Progenitor cell of endocrine pancreas (in vitro differentiated cells): Measurements from ENCODE around the gene KLRD1. TPM values are rescaled to one million over a fixed set of nuclear protein-coding genes. Genes with fewer than 3 reads are reported as not detected.

Experiments
- DNase-seq: peaks from one replicate; pipeline ENCODE4 v3.0.0; 2021; ENCODE audit warnings: low spot score; ENCODE audit not compliant: unreplicated experiment
- H3K27ac Mint-ChIP-seq: 2 replicates; pipeline ENCODE4 v1.8.0; 2021; ENCODE audit warnings: mild to moderate bottlenecking, moderate library complexity, mixed read lengths
- H3K27me3 Mint-ChIP-seq: 2 replicates; pipeline ENCODE4 v1.8.0; 2021; ENCODE audit warnings: mixed read lengths
- H3K36me3 Mint-ChIP-seq: 2 replicates; pipeline ENCODE4 v1.8.0; 2022; ENCODE audit warnings: mixed read lengths; ENCODE audit not compliant: insufficient read depth
- H3K4me1 Mint-ChIP-seq: 2 replicates; pipeline ENCODE4 v1.8.0; 2021; ENCODE audit warnings: low read depth, mixed read lengths
- H3K4me3 Mint-ChIP-seq: 2 replicates; pipeline ENCODE4 v1.8.0; 2021; ENCODE audit warnings: low read depth, mild to moderate bottlenecking, moderate library complexity, mixed read lengths
- H3K9me3 Mint-ChIP-seq: 2 replicates; pipeline ENCODE4 v1.8.0; 2021; ENCODE audit warnings: low read depth, mixed read lengths
- total RNA-seq: library from RNA; stranded (reverse); gene quantifications from 2 replicates; pipeline ENCODE4 v1.2.1, GENCODE V29; 2021
- TF ChIP-seq, protein P1 (sequence below): fragments of 200-600 bp; sonication (generic); IDR thresholded peaks from one replicate; pipeline ENCODE4 v1.5.0; 2021; ENCODE audit warnings: antibody characterized with exemption, mild to moderate bottlenecking; ENCODE audit not compliant: unreplicated experiment

Gene KLRD1
- total RNA-seq, 1 donor from 2014 or later: 0.48 TPM

DNA sequence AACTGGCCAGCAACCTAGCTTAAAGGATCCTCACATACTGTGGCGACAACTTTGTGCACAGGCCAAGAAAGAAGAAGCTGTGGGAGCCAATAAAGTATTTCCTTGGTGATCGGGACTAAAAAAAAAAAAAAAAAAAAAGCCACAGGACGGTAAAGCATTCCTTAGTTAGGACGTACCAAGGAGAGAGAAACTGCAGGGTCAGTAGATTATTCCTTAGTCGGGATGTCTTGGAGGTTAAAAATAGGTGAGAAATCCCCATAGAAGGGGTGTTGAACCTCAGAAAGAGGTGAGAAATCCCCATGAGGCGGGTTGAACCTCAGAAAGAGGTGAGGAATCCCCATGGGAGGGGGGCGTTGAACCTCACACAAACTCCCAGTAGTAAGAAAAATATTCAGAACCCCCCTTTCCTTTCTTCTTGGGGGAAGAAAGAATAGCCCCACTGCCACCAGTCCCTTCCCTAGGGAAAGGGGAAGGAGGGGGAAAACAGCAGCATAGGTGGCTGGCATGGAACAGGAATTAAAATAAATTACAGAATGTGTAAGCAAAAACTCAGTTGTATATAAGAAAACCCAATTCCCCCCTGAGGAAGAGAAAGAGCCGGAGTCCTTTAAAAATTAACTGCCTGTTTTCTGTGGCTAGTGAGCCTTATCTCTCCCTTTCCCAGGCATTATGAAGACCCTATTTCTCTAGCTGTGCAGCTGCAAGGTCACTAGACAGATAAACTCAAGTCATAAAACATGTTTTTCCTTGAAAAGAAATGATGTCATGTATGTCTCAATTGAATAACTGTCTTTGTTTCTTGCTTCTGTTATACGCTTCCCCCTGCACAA is 55.4 kb downstream of the KLRD1 start:
- Mint-ChIP-seq H3K27ac (no peak overlapping the region), H3K9me3 (peaks cover 2% of the 10 kb centered on the region), H3K4me1 (peaks cover 34% of the 10 kb centered on the region), H3K4me3 (no peak overlapping the region), H3K36me3 (peaks cover 15% of the 10 kb centered on the region), H3K27me3 (no peaks in the 10 kb centered on the region)
- TF ChIP-seq, protein P1, sequence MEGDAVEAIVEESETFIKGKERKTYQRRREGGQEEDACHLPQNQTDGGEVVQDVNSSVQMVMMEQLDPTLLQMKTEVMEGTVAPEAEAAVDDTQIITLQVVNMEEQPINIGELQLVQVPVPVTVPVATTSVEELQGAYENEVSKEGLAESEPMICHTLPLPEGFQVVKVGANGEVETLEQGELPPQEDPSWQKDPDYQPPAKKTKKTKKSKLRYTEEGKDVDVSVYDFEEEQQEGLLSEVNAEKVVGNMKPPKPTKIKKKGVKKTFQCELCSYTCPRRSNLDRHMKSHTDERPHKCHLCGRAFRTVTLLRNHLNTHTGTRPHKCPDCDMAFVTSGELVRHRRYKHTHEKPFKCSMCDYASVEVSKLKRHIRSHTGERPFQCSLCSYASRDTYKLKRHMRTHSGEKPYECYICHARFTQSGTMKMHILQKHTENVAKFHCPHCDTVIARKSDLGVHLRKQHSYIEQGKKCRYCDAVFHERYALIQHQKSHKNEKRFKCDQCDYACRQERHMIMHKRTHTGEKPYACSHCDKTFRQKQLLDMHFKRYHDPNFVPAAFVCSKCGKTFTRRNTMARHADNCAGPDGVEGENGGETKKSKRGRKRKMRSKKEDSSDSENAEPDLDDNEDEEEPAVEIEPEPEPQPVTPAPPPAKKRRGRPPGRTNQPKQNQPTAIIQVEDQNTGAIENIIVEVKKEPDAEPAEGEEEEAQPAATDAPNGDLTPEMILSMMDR: no peak
- no peak for DNase-seq

GRCh38 chr12:10363658-10363913 is 55.9 kb downstream of the KLRD1 start:
- H3K27ac Mint-ChIP-seq: no peak overlapping the region

GRCh38 chr12:10363914-10364814 is 56.5 kb downstream of the KLRD1 start:
- peaks cover 9% of the 10 kb centered on the region for H3K9me3 Mint-ChIP-seq
- no peak for DNase-seq
- H3K4me3 Mint-ChIP-seq: no peak overlapping the region
- peaks cover 22% of the 10 kb centered on the region for H3K36me3 Mint-ChIP-seq
- no peaks in the 10 kb centered on the region for H3K27me3 Mint-ChIP-seq
- H3K4me1 Mint-ChIP-seq: peaks cover 34% of the 10 kb centered on the region
- H3K27ac Mint-ChIP-seq: no peak overlapping the region
- TF ChIP-seq, protein P1: no peak

More at GRCh38 chr12:10363658-10363913, 55.9 kb downstream of the KLRD1 start:
- Mint-ChIP-seq H3K4me1 (peaks cover 36% of the 10 kb centered on the region), H3K4me3 (no peak overlapping the region), H3K27me3 (no peaks in the 10 kb centered on the region), H3K36me3 (peaks cover 20% of the 10 kb centered on the region), H3K9me3 (peaks cover 6% of the 10 kb centered on the region)
- TF ChIP-seq, protein P1: no peak
- no peak for DNase-seq

- peaks cover 9% of the 10 kb centered on the region for H3K9me3 Mint-ChIP-seq
- DNase-seq: no peak
- H3K27me3 Mint-ChIP-seq: no peaks in the 10 kb centered on the region
- TF ChIP-seq, protein P1: no peak
- peaks cover 27% of the 10 kb centered on the region for H3K36me3 Mint-ChIP-seq
- no peak overlapping the region for H3K4me3 Mint-ChIP-seq
- no peak overlapping the region for H3K27ac Mint-ChIP-seq
- H3K4me1 Mint-ChIP-seq: peaks cover 30% of the 10 kb centered on the region
Observed at GRCh38 chr12:10364815-10365622, 57.3 kb downstream of the KLRD1 start.
